ENCODE results near the gene PREX1.

Gene PREX1

GRCh38 chr20:48687117-48687800 lies 140.5 kb downstream of the PREX1 start:
- no peak for DNase-seq

- DNase-seq: peak in 3 of 58 donors; percentile 8 to 36 (median 23)
These were observed 141.3 kb downstream of the PREX1 start for GRCh38 chr20:48686238-48687116.

GRCh38 chr20:48685300-48685699 lies 142.5 kb downstream of the PREX1 start:
- no peak for DNase-seq

- DNase-seq: no peak
These were observed 143.2 kb downstream of the PREX1 start for GRCh38 chr20:48684501-48685041.

GRCh38 chr20:48683467-48684175 lies 144.2 kb downstream of the PREX1 start:
- no peak for DNase-seq

- peak in 53 of 58 donors; percentile 20 to 82 (median 57) for DNase-seq
These were observed 145.1 kb downstream of the PREX1 start for GRCh38 chr20:48682529-48683363.

GRCh38 chr20:48681873-48682426 lies 145.8 kb downstream of the PREX1 start:
- DNase-seq: no peak

- no peak for DNase-seq
These were observed 146.5 kb downstream of the PREX1 start for GRCh38 chr20:48681201-48681872.

- no peak for DNase-seq
These were observed 147.1 kb downstream of the PREX1 start for GRCh38 chr20:48680650-48681049.

- DNase-seq: no peak
These were observed 148.2 kb downstream of the PREX1 start for GRCh38 chr20:48679599-48679998.

GRCh38 chr20:48679011-48679410 lies 148.8 kb downstream of the PREX1 start:
- no peak for DNase-seq

GRCh38 chr20:48678421-48678820 lies 149.4 kb downstream of the PREX1 start:
- DNase-seq: no peak

GRCh38 chr20:48676795-48677460 lies 150.9 kb downstream of the PREX1 start:
- DNase-seq: no peak

GRCh38 chr20:48676125-48676524 lies 151.7 kb downstream of the PREX1 start:
- no peak for DNase-seq

- no peak for DNase-seq
These were observed 153.3 kb downstream of the PREX1 start for GRCh38 chr20:48674461-48674860.

- DNase-seq: no peak
These were observed 154.3 kb downstream of the PREX1 start for GRCh38 chr20:48673507-48673906.

GRCh38 chr20:48672324-48672723 lies 155.5 kb downstream of the PREX1 start:
- DNase-seq: no peak

- no peak for DNase-seq
These were observed 156.7 kb downstream of the PREX1 start for GRCh38 chr20:48671141-48671540.

GRCh38 chr20:48669946-48670605 lies 157.7 kb downstream of the PREX1 start:
- no peak for DNase-seq

Data from anterior cingulate cortex (tissue), 58 donors.